Osteocyte (in vitro differentiated cells): ENCODE measurements around the gene PIGBOS1. TPM values are rescaled to one million over a fixed set of nuclear protein-coding genes. Genes with fewer than 3 reads are reported as not detected.

Source experiments
- DNase-seq: peaks from one replicate; pipeline ENCODE4 v3.0.0; 2021; ENCODE audit warnings: mixed read lengths; ENCODE audit not compliant: unreplicated experiment; ENCODE audit errors: extremely low spot score
- H3K27ac Mint-ChIP-seq: one replicate; pipeline ENCODE4 v1.8.0; 2021; ENCODE audit warnings: mild to moderate bottlenecking, mixed read lengths; ENCODE audit not compliant: unreplicated experiment
- H3K27me3 Mint-ChIP-seq: one replicate; pipeline ENCODE4 v1.8.0; 2021; ENCODE audit warnings: mixed read lengths; ENCODE audit not compliant: unreplicated experiment
- H3K36me3 Mint-ChIP-seq: one replicate; pipeline ENCODE4 v1.8.0; 2021; ENCODE audit warnings: mixed read lengths; ENCODE audit not compliant: unreplicated experiment
- H3K4me1 Mint-ChIP-seq: one replicate; pipeline ENCODE4 v1.8.0; 2021; ENCODE audit warnings: mixed read lengths; ENCODE audit not compliant: unreplicated experiment
- H3K4me3 Mint-ChIP-seq: one replicate; pipeline ENCODE4 v1.8.0; 2021; ENCODE audit warnings: mild to moderate bottlenecking, moderate library complexity, mixed read lengths; ENCODE audit not compliant: unreplicated experiment
- H3K9me3 Mint-ChIP-seq: one replicate; pipeline ENCODE4 v1.8.0; 2021; ENCODE audit warnings: mixed read lengths; ENCODE audit not compliant: unreplicated experiment
- CTCF ChIP-seq: fragments of 200-600 bp; sonication (generic); IDR thresholded peaks from 2 replicates; pipeline ENCODE4 v1.5.0; 2021; ENCODE audit warnings: antibody characterized with exemption, mild to moderate bottlenecking, moderate library complexity
- total RNA-seq: library from RNA; stranded (reverse); gene quantifications from 2 replicates; pipeline ENCODE4 v1.2.1, GENCODE V29; 2021

Gene PIGBOS1
- total RNA-seq, 1 donor from 2014 or later: 14.6 TPM

- no peak for DNase-seq
- H3K4me3 Mint-ChIP-seq: no peak overlapping the region
- no peaks in the 10 kb centered on the region for H3K9me3 Mint-ChIP-seq
- peaks cover 26% of the 10 kb centered on the region for H3K36me3 Mint-ChIP-seq
- no peak overlapping the region for H3K27ac Mint-ChIP-seq
- H3K4me1 Mint-ChIP-seq: no peaks in the 10 kb centered on the region
- TF ChIP-seq CTCF: no peak
- no peaks in the 10 kb centered on the region for H3K27me3 Mint-ChIP-seq
Observed at GRCh38 chr15:55334371-55334770, 15.4 kb upstream of the PIGBOS1 start.

- Mint-ChIP-seq H3K4me3 (no peak overlapping the region), H3K9me3 (no peaks in the 10 kb centered on the region), H3K27ac (no peak overlapping the region), H3K36me3 (peaks cover 12% of the 10 kb centered on the region), H3K4me1 (no peaks in the 10 kb centered on the region), H3K27me3 (no peaks in the 10 kb centered on the region)
- TF ChIP-seq CTCF: no peak
- DNase-seq: no peak
Observed at GRCh38 chr15:55327387-55327786, 8.5 kb upstream of the PIGBOS1 start.

GRCh38 chr15:55322467-55322866 is 3.5 kb upstream of the PIGBOS1 start:
- H3K4me3 Mint-ChIP-seq: no peak overlapping the region
- H3K27ac Mint-ChIP-seq: no peak overlapping the region
- peaks cover 19% of the 10 kb centered on the region for H3K4me1 Mint-ChIP-seq
- no peaks in the 10 kb centered on the region for H3K27me3 Mint-ChIP-seq
- no peaks in the 10 kb centered on the region for H3K9me3 Mint-ChIP-seq
- H3K36me3 Mint-ChIP-seq: peaks cover 3% of the 10 kb centered on the region
- no peak for TF ChIP-seq CTCF
- no peak for DNase-seq

- Mint-ChIP-seq H3K27ac (no peak overlapping the region), H3K4me1 (peaks cover 23% of the 10 kb centered on the region), H3K9me3 (no peaks in the 10 kb centered on the region), H3K4me3 (no peak overlapping the region), H3K36me3 (peaks cover 7% of the 10 kb centered on the region), H3K27me3 (no peaks in the 10 kb centered on the region)
- DNase-seq: no peak
- TF ChIP-seq CTCF: no peak
Observed at GRCh38 chr15:55320963-55321362, 2.0 kb upstream of the PIGBOS1 start.

- TF ChIP-seq CTCF: no peak
- Mint-ChIP-seq H3K36me3 (peaks cover 7% of the 10 kb centered on the region), H3K27ac (no peak overlapping the region), H3K4me3 (peak overlapping the region; percentile 52), H3K4me1 (peaks cover 27% of the 10 kb centered on the region), H3K9me3 (no peaks in the 10 kb centered on the region), H3K27me3 (no peaks in the 10 kb centered on the region)
- DNase-seq: no peak
Observed at GRCh38 chr15:55320238-55320550, 1.3 kb upstream of the PIGBOS1 start.
